ENCODE results near the gene ZMYND12. TPM values are rescaled to one million over a fixed set of nuclear protein-coding genes. Genes with fewer than 3 reads are reported as not detected.

ZMYND12 gene
- total RNA-seq, 1 experiment from 2014 or later: 0.28 TPM

DNA sequence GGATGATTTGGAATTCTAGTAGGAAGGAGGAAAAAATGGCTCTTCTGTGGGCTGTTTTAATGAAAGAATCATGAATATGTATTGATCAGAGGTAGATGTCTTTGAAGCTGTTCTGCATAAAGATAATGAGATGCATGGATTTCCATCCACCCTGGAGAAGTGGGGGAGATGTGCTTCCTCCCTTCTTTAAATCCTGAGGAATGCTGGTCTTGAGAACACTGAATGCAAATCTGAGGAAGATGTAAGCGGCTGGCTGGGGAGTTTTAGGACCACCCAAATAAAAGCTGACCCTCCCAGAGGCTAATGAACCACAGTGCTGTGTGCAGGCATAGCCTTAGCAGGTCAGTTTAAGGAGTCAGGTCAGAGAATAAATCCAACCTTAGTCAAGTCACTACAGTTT lies 37.3 kb downstream of the ZMYND12 start:
- peaks cover 10% of the 10 kb centered on the region for H3K4me1 ChIP-seq (ENCODE audit: insufficient read depth, low read length, poor library complexity, severe bottlenecking)
- no peak overlapping the region for H3K4me3 ChIP-seq (ENCODE audit: low read depth, low read length, poor library complexity, severe bottlenecking)
- H3K27ac ChIP-seq (ENCODE audit: low read depth, low read length, poor library complexity, severe bottlenecking): no peak overlapping the region
- intact Hi-C loops (cut with micrococcal nuclease; ENCODE audit: unreplicated experiment): no loop called here
- CTCF ChIA-PET: no interaction called here
- no peak for DNase-seq (ENCODE audit: low spot score)
- TF ChIP-seq, protein P1, sequence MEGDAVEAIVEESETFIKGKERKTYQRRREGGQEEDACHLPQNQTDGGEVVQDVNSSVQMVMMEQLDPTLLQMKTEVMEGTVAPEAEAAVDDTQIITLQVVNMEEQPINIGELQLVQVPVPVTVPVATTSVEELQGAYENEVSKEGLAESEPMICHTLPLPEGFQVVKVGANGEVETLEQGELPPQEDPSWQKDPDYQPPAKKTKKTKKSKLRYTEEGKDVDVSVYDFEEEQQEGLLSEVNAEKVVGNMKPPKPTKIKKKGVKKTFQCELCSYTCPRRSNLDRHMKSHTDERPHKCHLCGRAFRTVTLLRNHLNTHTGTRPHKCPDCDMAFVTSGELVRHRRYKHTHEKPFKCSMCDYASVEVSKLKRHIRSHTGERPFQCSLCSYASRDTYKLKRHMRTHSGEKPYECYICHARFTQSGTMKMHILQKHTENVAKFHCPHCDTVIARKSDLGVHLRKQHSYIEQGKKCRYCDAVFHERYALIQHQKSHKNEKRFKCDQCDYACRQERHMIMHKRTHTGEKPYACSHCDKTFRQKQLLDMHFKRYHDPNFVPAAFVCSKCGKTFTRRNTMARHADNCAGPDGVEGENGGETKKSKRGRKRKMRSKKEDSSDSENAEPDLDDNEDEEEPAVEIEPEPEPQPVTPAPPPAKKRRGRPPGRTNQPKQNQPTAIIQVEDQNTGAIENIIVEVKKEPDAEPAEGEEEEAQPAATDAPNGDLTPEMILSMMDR (conservative IDR thresholded peaks at IDR 0.05; ENCODE audit: low read depth, low read length): no peak
- TF ChIP-seq EZH2 (IDR thresholded peaks at IDR 0.05; ENCODE audit: borderline replicate concordance, low read depth, low read length, poor library complexity, severe bottlenecking): no peak
- no TSS peak for BruUV-seq (replicated peaks)
- H3K27me3 ChIP-seq (replicated peaks; ENCODE audit: insufficient read depth, low read depth, low read length, poor library complexity): no peaks in the 10 kb centered on the region
- H3K36me3 ChIP-seq (ENCODE audit: insufficient read depth, low read length, poor library complexity, severe bottlenecking): no peaks in the 10 kb centered on the region
- POLR2A ChIA-PET (ENCODE audit: low non-redundant PET): no interaction called here
- no peaks in the 10 kb centered on the region for H3K9me3 ChIP-seq (ENCODE audit: low read depth, low read length, poor library complexity, severe bottlenecking)

DNA sequence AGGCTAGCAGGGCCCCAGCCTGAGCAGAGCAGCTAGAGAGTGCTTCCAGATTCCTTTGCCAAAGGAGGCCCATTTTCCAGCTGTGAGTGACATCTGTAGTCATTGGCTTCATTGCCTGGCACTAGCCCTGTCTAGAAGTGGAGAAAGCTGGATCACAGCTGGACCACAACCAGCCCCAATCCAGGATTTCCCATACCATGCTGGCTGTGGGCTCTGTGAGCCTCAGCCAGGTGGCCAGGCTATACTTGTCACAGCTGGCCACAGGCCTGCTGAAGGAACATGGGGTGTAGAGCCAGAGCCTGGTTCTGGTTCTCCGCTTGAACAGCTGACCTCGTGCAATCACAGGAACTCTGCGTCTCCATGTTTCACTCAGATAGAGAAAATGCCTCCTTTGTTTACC lies 38.7 kb downstream of the ZMYND12 start:
- no peak for TF ChIP-seq EZH2 (IDR thresholded peaks at IDR 0.05; ENCODE audit: borderline replicate concordance, low read depth, low read length, poor library complexity, severe bottlenecking)
- TF ChIP-seq, protein P1 (conservative IDR thresholded peaks at IDR 0.05; ENCODE audit: low read depth, low read length): no peak
- no TSS peak for BruUV-seq (replicated peaks)
- no peak overlapping the region for H3K4me3 ChIP-seq (ENCODE audit: low read depth, low read length, poor library complexity, severe bottlenecking)
- H3K27me3 ChIP-seq (replicated peaks; ENCODE audit: insufficient read depth, low read depth, low read length, poor library complexity): no peaks in the 10 kb centered on the region
- ChIA-PET POLR2A (ENCODE audit: low non-redundant PET) (no interaction called here), CTCF (no interaction called here)
- H3K27ac ChIP-seq (ENCODE audit: low read depth, low read length, poor library complexity, severe bottlenecking): no peak overlapping the region
- intact Hi-C loops (cut with micrococcal nuclease; ENCODE audit: unreplicated experiment): no loop called here
- H3K36me3 ChIP-seq (ENCODE audit: insufficient read depth, low read length, poor library complexity, severe bottlenecking): no peaks in the 10 kb centered on the region
- peaks cover 10% of the 10 kb centered on the region for H3K4me1 ChIP-seq (ENCODE audit: insufficient read depth, low read length, poor library complexity, severe bottlenecking)
- no peaks in the 10 kb centered on the region for H3K9me3 ChIP-seq (ENCODE audit: low read depth, low read length, poor library complexity, severe bottlenecking)
- DNase-seq (ENCODE audit: low spot score): no peak

DNA sequence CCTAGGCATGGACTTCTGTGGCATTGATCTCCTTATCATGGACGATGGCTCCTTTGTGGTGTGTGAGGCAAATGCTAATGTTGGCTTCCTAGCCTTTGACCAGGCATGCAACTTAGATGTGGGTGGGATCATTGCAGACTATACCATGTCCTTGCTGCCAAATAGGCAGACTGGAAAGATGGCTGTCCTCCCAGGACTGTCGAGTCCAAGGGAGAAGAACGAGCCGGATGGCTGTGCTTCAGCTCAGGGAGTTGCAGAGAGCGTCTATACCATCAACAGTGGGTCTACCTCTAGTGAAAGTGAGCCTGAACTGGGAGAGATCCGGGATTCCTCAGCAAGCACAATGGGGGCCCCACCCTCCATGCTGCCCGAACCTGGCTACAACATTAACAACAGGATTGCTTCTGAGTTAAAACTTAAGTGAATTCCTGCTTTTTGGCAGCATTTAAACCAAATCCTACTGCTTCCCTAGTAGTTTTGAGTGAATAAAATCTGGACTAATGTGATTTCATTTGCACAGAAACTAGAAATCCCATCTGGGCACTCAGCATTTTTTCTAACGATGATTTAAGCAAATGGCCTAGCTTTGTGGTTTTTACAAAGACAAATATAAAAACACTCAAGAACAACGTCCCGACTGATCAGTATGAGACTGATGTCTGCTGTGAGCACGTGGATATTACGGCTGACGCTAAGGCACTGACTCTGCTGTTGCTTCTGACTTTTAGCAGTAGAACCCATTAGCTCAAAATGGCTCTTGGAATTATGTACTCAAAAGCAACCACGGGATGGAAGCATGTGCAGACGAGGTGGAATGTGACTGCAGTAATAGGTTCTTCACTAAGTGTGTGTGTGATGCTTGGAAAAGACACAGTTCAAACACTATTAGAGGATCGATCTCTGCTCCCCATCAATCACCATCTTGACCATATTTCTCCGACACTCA lies 41.0 kb downstream of the ZMYND12 start:
- POLR2A ChIA-PET (ENCODE audit: low non-redundant PET): no interaction called here

More for the DNA sequence above, 41.0 kb downstream of the ZMYND12 start:
- Histone ChIP-seq H3K27ac (ENCODE audit: low read depth, low read length, poor library complexity, severe bottlenecking) (no peak overlapping the region), H3K36me3 (ENCODE audit: insufficient read depth, low read length, poor library complexity, severe bottlenecking) (no peaks in the 10 kb centered on the region), H3K4me1 (ENCODE audit: insufficient read depth, low read length, poor library complexity, severe bottlenecking) (no peaks in the 10 kb centered on the region), H3K27me3 (replicated peaks; ENCODE audit: insufficient read depth, low read depth, low read length, poor library complexity) (no peaks in the 10 kb centered on the region), H3K9me3 (ENCODE audit: low read depth, low read length, poor library complexity, severe bottlenecking) (no peaks in the 10 kb centered on the region), H3K4me3 (ENCODE audit: low read depth, low read length, poor library complexity, severe bottlenecking) (no peak overlapping the region)
- no peak for TF ChIP-seq EZH2 (IDR thresholded peaks at IDR 0.05; ENCODE audit: borderline replicate concordance, low read depth, low read length, poor library complexity, severe bottlenecking)
- TF ChIP-seq, protein P1 (conservative IDR thresholded peaks at IDR 0.05; ENCODE audit: low read depth, low read length): no peak
- CTCF ChIA-PET: no interaction called here
- no peak for DNase-seq (ENCODE audit: low spot score)
- BruUV-seq (replicated peaks): no TSS peak
- intact Hi-C loops (cut with micrococcal nuclease; ENCODE audit: unreplicated experiment): no loop called here

All from A673 (cell line).